GM23338 (cell line): ENCODE data around the gene UMODL1. TPM values are rescaled to one million over a fixed set of nuclear protein-coding genes. Genes with fewer than 3 reads are reported as not detected.

Experiments
- ATAC-seq: fragments of 200-7000 bp; cut with Tn5 transposase; 3 replicates; pipeline ENCODE4 v1.9.1; 2020
- DNase-seq: peaks from one replicate; pipeline ENCODE4 v3.0.0-alpha.2; 2015; ENCODE audit warnings: low spot score
- H2AFZ ChIP-seq: fragments of 200-600 bp; sonication (generic); 2 replicates; pipeline ENCODE4 v1.8.0; 2016; ENCODE audit warnings: antibody characterized with exemption, mild to moderate bottlenecking, moderate library complexity
- H3F3A ChIP-seq: fragments of 200-600 bp; sonication (generic); replicated peaks from 2 replicates; pipeline ENCODE4 v1.8.0; 2017; ENCODE audit warnings: antibody characterized with exemption, mixed run types, low read depth
- H3K27ac ChIP-seq: fragments of 200-600 bp; sonication (generic); 2 replicates; pipeline ENCODE4 v1.6.1; 2016; ENCODE audit warnings: low read depth
- H3K27me3 ChIP-seq: fragments of 200-600 bp; sonication (generic); 2 replicates; pipeline ENCODE4 v1.8.0; 2016; ENCODE audit warnings: mild to moderate bottlenecking, mixed run types, moderate library complexity; ENCODE audit not compliant: insufficient read depth
- H3K36me3 ChIP-seq: fragments of 200-600 bp; sonication (generic); 2 replicates; pipeline ENCODE4 v1.8.0; 2016; ENCODE audit warnings: mild to moderate bottlenecking; ENCODE audit not compliant: insufficient read depth
- H3K4me1 ChIP-seq: fragments of 200-600 bp; sonication (generic); 2 replicates; pipeline ENCODE4 v1.8.0; 2016; ENCODE audit warnings: mild to moderate bottlenecking, moderate library complexity; ENCODE audit not compliant: insufficient read depth
- H3K4me2 ChIP-seq: fragments of 200-600 bp; sonication (generic); 2 replicates; pipeline ENCODE4 v1.7.1; 2017; ENCODE audit warnings: mixed run types
- H3K4me3 ChIP-seq: fragments of 200-600 bp; sonication (generic); 2 replicates; pipeline ENCODE4 v1.6.1; 2016; ENCODE audit warnings: mixed run types
- H3K79me2 ChIP-seq: fragments of 200-600 bp; sonication (generic); replicated peaks from 2 replicates; pipeline ENCODE4 v1.8.0; 2017; ENCODE audit warnings: mild to moderate bottlenecking; ENCODE audit not compliant: insufficient read depth
- H3K9me2 ChIP-seq: fragments of 200-600 bp; sonication (generic); 2 replicates; pipeline ENCODE4 v1.8.0; 2017; ENCODE audit not compliant: insufficient read depth
- H4K20me1 ChIP-seq: fragments of 200-600 bp; sonication (generic); replicated peaks from 2 replicates; pipeline ENCODE4 v1.8.0; 2017; ENCODE audit warnings: mild to moderate bottlenecking; ENCODE audit not compliant: insufficient read depth
- H3K27ac Mint-ChIP-seq: 2 replicates; pipeline ENCODE4 v1.8.0; 2020; ENCODE audit warnings: inconsistent platforms, mild to moderate bottlenecking, moderate library complexity, mixed read lengths
- H3K27me3 Mint-ChIP-seq: 3 replicates; pipeline ENCODE4 v1.8.0; 2022; ENCODE audit warnings: low read depth, mild to moderate bottlenecking, moderate library complexity, mixed read lengths, inconsistent platforms; ENCODE audit not compliant: insufficient read depth, poor library complexity
- H3K36me3 Mint-ChIP-seq: 3 replicates; pipeline ENCODE4 v1.8.0; 2021; ENCODE audit warnings: low read depth, mild to moderate bottlenecking, inconsistent platforms, moderate library complexity, mixed read lengths
- H3K4me1 Mint-ChIP-seq: 3 replicates; pipeline ENCODE4 v1.8.0; 2020; ENCODE audit warnings: mild to moderate bottlenecking, inconsistent platforms, mixed read lengths
- H3K4me3 Mint-ChIP-seq: 3 replicates; pipeline ENCODE4 v1.8.0; 2021; ENCODE audit warnings: moderate library complexity, mild to moderate bottlenecking, inconsistent platforms, mixed read lengths
- H3K9me3 Mint-ChIP-seq: 3 replicates; pipeline ENCODE4 v1.8.0; 2020; ENCODE audit warnings: moderate library complexity, mild to moderate bottlenecking, inconsistent platforms, mixed read lengths
- EZH2 ChIP-seq: fragments of 200-600 bp; sonication (generic); IDR thresholded peaks from one replicate; pipeline ENCODE4 v1.8.0; 2017; ENCODE audit warnings: antibody characterized with exemption, mild to moderate bottlenecking, low read depth; ENCODE audit not compliant: unreplicated experiment
- NANOG ChIP-seq: IDR thresholded peaks from 2 replicates; pipeline ENCODE4 v1.6.1; 2016; ENCODE audit warnings: antibody characterized with exemption, borderline replicate concordance
- POLR2AphosphoS5 ChIP-seq: IDR thresholded peaks from 2 replicates; pipeline ENCODE4 v1.6.1; 2016; ENCODE audit warnings: antibody characterized with exemption, low read depth
- REST ChIP-seq: IDR thresholded peaks from one replicate; pipeline ENCODE4 v1.6.1; 2018; ENCODE audit warnings: antibody characterized with exemption; ENCODE audit not compliant: unreplicated experiment
- STAT1 ChIP-seq: IDR thresholded peaks from one replicate; pipeline ENCODE4 v1.6.1; 2016; ENCODE audit warnings: antibody characterized with exemption; ENCODE audit not compliant: unreplicated experiment
- ZNF114 ChIP-seq: fragments of 250-450 bp; sonication (Bioruptor Pico); IDR thresholded peaks from 2 replicates; pipeline ENCODE4 v1.5.0; 2020; ENCODE audit warnings: mild to moderate bottlenecking, moderate library complexity
- ZNF331 ChIP-seq: fragments of 250-450 bp; sonication (Bioruptor Pico); IDR thresholded peaks from 2 replicates; pipeline ENCODE4 v1.5.0; 2020; ENCODE audit warnings: low read depth, mild to moderate bottlenecking, moderate library complexity
- ZNF462 ChIP-seq: fragments of 250-450 bp; sonication (Bioruptor Pico); IDR thresholded peaks from 2 replicates; pipeline ENCODE4 v1.5.0; 2020; ENCODE audit warnings: mild to moderate bottlenecking, moderate library complexity
- polyA plus RNA-seq: library from polyadenylated mRNA; unstranded; fragments of >200 nt; fragmentation: Nextera tagmentation; extraction: Ambion mirVana; gene quantifications from 2 replicates; pipeline ENCODE4 v1.2.1, GENCODE V29; 2016
- total RNA-seq: library from RNA; depleted of rRNA; stranded (reverse); fragments of >200 nt; shearing (Covaris generic); gene quantifications from 2 replicates; pipeline ENCODE4 v1.2.3, GENCODE V29; 2014

UMODL1 gene
- total and polyA plus RNA-seq, 2 experiments from 2014 or later, result not detected

- no peak for TF ChIP-seq REST
Measured at GRCh38 chr21:42143111-42143510, 72.0 kb downstream of the UMODL1 start (continued).

GRCh38 chr21:42144221-42144620 lies 73.1 kb downstream of the UMODL1 start:
- H3K36me3 ChIP-seq, result no peaks in the 10 kb centered on the region
- Mint-ChIP-seq H3K4me3 (no peak overlapping the region), H3K27ac (no peak overlapping the region), H3K9me3 (no peaks in the 10 kb centered on the region; the same call in 2 of the 3 replicates), H3K4me1 (peaks cover 4% of the 10 kb centered on the region; the same call in 1 of the 3 replicates), H3K36me3 (no peaks in the 10 kb centered on the region), H3K27me3 (peaks cover 13% of the 10 kb centered on the region)
- DNase-seq (no peak), ATAC-seq (no peak)
- H3K79me2 ChIP-seq, result no peaks in the 10 kb centered on the region
- no peaks in the 10 kb centered on the region for H3K9me2 ChIP-seq
- no peaks in the 10 kb centered on the region for H3F3A ChIP-seq
- H3K4me3 ChIP-seq, result no peak overlapping the region
- no peaks in the 10 kb centered on the region for H3K27me3 ChIP-seq
- H3K4me1 ChIP-seq, result peaks cover 3% of the 10 kb centered on the region; the same call in 1 of the 2 replicates
- no peaks in the 10 kb centered on the region for H4K20me1 ChIP-seq
- no peak overlapping the region for H2AFZ ChIP-seq
- no peak overlapping the region for H3K4me2 ChIP-seq
- TF ChIP-seq NANOG (no peak), EZH2 (no peak), ZNF462 (no peak), POLR2AphosphoS5 (no peak), ZNF331 (CRISPR knock-in tag) (no peak), ZNF114 (CRISPR knock-in tag) (no peak), REST (no peak), STAT1 (no peak)
- no peak overlapping the region for H3K27ac ChIP-seq
